Measurements from ENCODE around the gene GPSM1.
"Not testable (repeated sequence)": the region's sequence is repeated elsewhere in the genome, so short reads cannot be mapped to it uniquely, and the experiment has no call there.

GPSM1 gene

DNA sequence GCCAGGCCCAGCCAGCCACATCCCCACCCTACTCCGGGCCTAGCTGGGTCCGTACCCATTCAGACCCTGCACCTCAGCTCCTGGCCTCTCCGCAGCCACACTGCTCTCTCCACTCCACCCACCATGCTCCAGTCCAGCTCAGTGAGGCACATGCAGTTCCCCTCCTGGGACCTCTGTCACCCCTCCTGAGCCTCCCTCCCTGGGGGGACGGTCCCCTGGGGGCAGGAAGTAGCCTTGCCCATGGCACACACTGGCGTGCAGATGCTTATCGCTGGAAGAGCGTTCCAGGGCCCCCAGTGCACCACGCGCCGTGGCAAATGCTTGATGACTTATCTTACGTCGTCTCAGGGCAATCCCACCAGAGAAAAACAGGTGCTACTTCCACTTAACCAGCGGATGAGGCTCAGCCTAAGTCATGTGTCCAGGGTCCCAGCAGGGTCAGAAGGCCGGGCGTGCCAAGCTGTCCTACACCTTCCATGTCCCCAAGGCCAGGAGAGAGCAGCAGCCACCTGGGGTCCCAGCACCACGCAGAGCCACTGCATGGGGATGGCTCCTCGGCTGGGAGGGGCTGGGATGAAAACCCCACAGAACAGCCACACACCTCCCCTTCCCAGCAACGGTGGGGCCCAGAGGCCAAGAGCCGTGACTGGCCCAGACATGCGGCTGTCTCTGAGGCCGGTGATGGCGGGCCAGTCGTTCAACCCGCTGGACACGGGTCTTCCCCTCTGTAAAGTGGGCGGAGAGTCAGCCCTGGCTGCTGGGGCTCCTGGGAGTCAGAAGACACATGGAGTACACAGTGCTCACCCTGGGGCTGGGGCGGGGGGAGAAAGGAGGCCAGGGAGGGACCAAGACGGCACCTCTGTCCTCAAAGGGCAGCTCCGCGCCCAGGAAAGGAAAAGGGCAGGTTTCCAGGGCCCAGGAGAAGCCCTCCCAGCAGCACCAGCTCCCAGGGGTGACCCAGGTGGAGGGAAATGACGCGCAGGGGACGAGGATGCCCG, 20.8 kb upstream of the GPSM1 start:
- no peak for DNase-seq

DNA sequence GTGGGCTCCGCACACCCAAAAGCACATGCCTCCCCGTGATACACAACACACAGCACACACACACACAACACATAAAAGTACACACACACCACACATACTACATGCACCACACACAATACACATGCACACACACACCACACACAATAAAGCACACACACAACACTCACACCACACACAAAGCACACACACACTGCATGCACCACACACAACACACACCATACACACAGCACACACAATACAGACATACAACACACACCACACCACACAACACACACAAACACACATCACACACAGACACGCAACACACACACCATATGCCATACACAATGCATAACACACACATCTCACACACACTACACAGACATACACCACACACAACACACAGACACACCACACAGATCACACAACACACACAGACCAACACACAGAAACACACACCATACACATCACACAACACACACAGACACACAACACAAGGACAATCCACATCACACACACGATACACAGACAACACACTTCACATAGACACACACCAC, 20.1 kb upstream of the GPSM1 start:
- DNase-seq = no peak

DNA sequence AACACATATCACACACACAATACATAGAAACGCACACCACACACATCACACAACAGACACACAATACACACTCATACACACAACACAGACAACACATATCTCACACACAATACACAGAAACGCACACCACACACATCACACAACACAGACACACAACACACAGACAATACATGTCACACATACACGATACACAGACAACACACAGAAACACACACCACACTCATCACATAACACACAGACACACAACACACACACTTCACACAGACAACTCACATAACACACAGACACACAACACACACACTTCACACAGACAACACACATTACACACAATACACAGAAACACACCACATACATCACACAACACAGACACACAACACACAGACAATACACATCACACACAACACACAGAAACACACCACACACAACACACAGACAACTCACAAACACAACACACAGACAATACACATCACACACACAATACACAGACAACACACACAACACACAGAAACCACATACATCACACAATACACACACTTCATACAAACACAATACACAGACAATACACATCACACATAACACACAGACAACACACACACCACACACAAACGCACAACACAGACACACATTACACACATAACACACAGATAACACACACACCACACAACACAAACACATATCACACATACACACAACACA, 19.2 kb upstream of the GPSM1 start:
- DNase-seq = no peak

DNA sequence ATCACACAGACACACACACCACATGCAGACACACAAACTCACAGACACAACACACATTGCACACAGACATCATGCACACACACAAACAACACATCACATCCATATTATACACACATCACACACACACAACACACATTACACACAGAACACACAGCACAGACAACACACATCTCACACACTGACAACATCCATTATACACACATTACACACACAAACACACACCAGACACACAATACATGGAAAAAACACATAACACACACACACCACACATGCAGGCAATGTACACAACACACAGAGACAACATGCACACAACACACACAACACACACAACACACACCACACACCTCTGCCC, 18.7 kb upstream of the GPSM1 start:
- no peak for DNase-seq

DNA sequence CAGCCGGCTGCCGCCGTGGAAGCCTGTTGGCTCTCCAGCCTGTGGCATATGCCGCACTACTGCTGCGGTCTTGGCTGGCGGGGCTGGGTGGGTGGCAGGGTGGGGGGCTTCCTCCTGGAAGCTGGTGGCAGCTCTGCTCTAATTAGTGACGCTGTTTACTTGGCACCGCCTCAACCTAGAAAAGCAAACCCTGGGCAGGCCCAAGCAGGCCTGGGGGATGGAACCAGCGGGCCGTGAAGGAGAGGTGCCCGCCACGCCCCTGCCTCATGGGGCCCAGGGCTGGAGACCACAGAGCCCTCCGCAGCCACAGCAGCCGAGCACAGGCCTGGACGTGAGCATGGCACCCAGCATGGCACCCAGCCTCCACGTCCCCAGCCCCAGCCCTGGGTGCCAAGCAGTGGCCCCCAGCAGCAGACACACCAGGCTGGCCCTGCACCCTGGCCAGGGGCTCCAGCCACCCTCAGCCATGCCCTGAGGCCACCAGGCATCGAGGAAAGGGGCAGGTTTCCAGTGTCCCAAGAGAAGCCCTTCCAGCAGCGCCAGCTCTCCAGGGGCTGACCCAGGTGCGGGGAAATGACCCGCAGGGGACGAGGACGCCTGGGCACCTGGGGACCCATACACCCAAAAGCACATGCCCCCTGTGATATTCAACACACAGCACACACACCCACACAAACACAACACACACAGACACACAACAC, 18.1 kb upstream of the GPSM1 start:
- DNase-seq = no peak

DNA sequence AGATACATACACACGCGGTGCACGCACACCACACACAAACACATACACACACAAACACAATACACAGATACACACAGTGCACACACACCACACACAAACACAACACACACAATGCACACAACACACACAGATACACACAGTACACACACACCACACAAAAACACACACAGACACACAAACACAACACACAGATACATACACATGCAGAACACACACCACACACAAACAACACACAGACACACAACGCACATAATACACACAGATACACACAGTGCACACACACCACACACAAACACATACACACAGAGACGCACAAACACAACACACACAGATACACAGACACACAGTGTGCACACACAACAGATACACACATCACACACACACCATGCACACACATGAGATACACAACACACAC, 17.5 kb upstream of the GPSM1 start:
- no peak for DNase-seq

DNA sequence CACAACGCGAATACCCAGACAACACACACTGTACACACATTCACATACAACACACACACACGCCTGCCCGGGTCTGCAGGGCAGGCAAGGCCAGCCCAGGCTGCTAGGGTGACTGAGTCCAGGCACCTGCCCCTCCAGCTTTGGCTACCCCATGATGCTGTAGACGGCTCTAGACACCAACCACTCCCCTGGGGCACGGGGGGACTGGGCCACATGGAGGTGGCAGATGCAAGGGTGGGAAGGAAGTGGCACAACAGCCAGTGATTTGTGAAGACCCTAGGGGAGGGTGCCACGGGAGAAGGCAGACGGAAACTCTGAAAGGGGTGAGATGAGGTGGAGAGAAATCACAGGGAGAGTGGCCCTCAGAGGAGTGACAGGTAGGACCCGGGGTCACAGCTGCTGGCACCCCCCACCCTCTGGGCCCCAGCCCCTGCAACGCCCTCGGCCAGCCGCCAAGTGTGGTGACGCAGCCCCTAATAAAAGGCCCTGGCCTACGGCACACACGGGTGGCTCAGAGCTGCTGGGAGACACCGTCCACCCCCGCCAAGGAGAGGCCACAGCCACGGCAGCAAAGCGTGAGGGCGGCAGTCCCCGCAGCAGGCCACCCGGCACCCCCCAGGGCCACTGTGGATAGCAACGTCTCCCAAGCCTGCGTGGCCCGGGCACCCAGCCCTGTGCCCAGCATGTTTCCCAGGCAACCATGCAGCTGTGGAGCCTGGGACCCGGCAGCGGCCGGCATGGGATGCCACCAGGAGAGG, 16.9 kb upstream of the GPSM1 start:
- no peak for DNase-seq

DNA sequence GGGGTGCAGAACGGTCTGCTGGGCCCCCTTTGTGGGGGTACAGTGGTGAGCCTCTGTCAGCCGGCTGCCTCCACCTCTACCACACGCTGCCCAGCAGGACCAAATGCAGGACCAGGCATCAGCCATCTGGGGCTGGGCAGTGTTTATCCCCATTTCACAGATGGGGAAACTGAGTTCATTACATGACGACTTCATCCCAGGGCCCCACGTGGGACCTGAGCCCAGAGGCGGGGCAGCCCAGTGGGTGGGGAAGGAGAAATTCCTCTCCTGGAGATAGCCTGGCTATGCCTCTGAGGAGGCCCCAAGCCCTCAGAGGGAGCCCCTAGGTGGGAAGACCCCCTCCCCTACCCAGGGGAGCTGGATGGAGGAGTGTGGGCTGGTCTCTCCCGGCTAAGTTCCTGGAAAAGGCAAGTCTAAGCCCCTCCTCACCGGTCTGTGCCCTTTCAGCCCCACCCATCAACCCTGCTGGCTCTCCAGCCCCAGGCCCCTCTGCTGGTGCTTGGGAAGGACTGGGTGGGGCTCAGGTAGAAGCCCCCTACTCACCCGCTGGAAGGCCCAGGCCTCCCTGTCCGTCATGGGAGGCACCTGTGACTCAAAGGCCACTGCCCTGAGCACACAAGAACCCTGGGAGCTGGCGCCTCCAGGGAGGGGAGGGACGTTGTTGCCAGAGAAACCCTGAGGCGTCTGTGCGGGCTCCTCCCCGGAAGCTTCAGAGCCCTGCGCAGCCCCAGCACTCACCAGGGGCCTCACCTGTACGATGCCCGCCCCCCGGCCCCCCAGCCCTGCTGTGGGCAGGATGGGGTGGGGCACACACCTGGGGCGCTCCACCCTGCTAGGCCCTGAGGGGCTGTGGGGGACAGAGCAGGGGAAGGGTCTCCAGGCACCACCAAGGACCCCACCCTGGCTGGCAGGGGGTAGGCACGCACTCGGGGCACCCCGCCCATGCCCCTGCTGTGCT, 16.0 kb upstream of the GPSM1 start:
- no peak for DNase-seq

DNA sequence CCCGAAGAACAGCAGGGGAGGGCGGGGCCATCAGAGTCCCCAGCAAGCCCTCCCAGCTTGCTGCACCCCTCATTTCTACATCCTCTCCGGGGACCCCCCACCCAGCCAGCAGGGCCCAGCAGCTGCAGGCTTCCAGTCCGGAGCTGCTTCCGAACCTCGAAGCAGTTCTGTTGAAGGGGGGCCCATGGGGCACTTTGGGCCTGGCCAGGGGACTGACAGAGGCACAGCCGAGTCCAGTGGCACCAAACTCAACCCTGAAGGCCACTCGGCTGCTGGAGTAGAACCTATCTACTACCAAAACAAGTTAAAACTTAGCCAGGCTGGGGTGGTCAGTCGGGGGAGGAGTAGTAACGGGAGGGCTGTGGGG, 15.3 kb upstream of the GPSM1 start:
- no peak for DNase-seq

DNA sequence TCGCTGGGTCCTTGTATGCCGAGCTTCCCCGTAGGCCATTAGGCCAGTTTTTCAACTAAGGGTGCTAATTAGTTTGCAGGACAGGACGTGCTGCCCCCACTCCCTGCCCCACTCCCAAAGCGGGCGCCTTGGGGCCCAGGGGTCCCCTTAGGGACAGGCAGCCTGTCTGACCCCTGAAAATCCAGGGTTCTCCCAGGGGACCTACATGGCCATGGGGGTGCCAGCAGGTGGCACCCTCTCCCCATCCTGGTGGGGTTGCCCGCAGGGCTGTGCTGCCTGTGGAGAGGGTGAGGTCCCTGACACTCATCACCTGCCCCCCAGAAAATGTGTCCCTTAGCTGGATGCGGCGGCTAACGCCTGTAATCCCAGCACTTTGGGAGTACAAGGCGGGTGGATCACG, 14.9 kb upstream of the GPSM1 start:
- DNase-seq = peak; percentile 72

DNA sequence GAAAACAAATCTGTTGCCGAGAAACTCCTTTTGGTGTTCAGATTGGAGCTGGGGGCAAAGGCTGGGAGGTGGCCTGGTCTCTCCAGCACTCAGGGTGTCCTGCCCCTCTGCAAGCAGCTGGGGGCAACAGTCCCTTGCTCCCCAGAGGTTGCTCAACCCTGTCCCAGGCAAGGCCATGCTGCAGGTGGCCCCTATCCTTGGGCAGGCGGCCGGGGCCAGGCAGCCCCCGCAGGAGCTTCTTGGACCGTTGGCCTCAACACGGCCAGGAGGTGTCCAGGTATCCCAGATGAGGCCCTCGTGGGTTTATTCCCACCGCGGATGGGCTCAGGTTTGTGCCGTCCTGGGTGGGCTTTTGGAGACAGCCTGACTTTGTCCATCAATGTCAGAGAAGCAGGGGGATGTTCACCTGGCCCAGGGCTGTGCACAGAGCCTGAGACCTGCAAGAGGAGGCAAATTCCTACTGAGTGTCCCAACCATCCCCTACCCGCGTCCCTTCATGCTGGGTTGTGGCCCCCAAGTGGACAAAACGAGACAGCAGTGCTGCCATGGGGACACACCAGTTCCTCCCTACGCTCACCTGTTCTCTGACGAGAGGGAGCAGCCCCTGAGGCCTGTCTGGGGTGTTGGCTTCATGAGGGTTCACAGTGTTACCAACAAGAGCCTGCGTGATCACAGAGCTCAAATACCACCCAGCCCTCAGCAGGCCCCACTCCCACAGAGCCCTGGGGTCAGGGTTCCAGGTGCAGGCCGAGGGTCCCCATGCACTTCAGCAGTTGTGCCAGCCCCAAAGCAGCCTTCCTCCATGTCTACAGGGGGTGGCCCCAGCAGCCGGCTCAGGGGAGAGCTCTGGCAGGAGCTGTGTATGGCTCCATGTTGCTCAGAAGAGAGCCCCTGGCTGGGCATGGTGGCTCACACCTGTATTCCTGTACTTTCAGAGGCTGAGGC, 14.0 kb upstream of the GPSM1 start:
- DNase-seq = no peak

DNA sequence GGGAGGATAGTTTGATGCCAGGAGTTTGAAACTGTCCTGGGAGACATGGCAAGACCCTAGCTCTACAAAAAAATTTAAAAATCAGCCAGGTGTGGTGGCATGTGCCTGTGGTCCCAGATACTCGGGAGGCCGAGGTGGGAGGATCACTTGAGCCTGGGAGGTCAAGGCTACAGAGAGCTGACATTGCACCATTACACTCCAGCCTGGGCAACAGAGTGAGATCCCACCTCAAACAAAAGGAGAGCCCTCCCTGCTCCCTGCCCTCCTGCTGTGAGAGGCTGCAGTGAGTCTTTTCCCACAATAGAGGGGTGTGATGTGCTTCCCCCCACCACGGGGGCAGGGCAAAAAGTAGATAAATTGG, 13.3 kb upstream of the GPSM1 start:
- no peak for DNase-seq

DNA sequence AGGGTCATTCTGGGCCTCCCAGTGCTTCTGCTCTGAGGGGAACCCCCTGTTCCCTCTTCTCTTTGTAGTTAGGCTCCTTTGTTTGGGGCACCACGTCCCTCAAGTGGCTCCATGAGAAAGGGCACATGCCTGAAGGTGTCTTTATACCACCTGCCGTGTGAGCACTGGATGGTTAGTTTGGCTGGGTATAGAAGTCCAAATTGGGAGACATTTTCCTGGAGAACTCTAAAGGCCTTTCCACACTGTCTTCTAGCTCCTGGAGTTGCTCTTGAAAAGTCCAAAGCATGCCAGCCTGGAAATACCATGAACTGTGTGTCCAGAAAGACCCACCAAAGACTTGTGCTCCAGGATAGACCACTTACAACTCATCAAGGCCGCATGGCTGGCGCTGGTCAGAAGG, 12.4 kb upstream of the GPSM1 start:
- no peak for DNase-seq

DNA sequence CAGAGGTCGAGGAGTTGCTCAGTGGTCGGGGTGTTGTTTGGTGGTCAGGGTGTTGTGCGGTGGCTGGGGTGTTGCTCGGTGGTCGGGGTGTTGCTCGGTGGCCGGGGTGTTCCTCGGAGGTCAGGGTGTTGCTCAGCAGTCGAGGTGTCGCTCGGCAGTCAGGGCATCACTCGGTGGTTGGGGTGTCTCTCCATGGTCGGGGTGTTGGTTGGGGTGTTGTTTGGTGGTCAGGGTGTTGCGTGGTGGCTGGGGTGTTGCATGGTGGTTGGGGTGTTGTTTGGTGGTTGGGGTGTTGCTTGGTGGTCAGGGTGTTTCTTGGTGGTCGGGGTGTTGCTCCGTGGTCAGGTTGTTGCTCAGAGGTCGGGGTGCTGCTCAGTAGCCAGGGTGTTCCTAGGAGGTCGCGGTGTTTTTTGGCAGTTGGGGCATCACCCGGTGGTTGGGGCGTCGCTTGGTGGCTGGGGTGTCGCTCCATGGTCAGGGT, 11.0 kb upstream of the GPSM1 start:
- no peak for DNase-seq

DNA sequence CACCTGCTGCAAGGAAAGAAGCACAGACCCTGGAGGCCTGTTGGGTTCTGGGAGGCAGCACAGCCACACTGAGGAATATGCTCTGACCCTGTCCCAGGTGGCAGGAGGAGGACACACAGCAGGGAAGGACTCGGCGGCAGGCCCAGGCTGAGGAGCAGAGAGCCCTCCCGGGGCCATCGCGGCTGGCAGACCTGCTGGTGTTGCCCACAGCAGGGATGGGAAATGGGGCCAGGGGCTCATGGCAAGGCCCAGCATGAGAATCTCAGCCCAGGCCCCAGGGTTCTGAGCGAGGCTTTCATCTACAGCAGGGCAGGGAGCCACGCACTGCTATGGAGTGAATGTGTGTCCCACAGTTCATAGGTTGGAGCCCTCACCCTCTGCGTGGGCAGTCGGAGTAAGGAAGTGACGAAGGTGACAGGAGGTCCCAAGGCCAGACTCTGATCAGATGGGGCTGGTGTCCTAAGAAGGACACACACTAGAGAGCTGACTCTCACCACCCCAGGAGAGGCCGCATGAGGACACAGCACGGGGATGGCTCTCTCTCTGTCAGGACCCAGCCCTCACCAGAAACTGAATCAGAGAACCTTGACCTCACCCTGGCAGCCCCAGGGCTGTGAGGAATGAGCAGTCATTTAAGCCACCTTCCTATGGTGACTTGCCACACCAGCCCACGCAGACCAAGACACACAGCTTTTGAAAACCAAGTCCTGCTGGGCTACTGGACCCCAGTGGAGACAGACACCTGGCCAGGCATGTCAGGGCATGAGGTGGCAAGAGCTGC, 10.3 kb upstream of the GPSM1 start:
- no peak for DNase-seq

DNA sequence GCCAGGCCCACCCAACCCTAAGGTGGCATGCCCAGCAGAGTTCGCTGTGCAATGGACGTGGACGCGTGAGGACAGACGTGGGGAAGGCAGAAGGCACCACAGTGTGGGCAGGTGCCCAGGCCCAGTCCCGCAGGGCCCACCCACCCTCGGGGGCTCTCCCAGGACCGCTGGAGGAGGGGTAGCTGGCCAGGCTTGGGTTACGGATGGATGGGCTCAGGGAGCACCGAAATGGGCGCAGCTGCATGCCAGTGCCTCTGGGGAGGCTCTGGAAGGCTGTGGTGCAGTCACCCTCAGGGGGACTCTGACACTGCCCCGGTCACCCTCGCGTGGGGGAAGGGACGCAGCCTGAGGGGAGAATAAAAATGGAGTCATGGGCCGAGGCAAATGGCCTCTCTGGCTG, 9.6 kb upstream of the GPSM1 start:
- DNase-seq = no peak

DNA sequence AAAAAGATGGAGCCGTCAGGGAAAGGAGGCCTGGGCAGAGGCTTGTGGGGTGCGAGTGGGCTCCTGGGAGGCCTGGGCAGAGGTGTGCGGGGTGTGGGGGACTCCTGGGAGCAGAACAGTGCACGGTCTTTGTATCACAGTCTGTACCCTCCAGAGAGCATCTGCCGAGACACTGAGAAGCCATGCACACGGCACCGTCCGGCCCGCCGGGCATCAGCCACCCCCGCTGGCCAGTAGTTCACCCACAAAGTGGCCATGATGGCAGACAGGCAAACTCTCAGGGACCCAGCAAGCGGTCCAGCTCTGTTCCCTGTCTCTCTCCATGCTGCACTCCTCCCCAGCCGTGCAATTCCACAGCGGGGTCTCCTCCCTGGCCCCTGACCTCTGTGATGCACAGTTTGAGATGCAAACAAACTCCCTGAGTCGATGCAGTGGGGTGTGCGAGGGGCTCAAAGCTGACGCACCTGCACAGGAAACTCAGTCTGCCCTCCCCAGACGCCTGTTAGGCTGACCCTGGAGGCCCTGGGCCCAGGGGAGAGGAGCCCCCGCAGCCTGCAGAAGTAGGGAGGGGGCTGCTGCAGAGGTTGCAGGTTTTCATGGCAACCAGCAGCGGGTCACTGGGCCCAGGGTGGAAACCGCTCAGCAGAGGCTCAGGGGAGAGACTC, 9.1 kb upstream of the GPSM1 start:
- DNase-seq = no peak

DNA sequence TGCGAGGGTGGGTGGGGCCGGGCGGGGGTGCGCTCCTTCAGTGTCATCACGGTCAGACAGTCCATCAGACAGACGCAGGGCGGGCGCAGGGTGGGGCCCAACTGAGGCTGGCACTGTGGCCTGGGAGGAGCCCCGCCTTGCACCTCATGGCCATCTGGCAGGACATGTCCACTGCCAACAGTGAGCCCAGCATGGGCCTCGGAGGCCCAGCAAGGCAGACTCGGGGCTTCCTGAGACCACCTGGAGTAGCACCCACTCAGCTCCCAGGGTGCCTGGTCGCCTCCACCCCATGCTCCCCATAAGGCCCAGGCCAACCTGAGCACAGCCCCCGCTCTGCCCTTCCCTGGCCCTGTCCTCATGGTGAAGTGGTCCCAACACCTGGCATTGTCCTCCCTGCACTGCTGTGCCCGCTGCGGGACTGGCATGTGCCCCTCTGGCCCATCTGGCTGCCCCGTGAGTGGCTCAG, 8.5 kb upstream of the GPSM1 start:
- no peak for DNase-seq

DNA sequence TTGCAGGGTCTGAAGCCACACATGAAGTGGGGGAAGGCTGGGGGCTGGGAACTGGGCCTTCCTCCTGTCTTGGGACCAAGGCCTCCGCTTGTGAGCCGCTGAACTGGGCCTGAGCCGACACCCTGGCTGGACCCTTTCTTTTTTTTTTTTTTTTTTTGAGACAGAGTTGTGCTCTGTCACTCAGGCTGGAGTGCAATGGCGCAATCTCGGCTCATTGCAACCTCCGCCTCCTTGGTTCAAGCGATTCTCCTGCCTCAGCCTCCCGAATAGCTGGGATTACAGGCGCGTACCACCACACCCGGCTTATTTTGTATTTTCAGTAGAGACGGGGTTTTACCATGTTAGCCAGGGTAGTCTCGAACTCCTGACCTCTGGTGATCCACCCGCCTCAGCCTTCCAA, 8.1 kb upstream of the GPSM1 start:
- DNase-seq = not testable (repeated sequence)

All from activated CD8-positive, alpha-beta memory T cell treated with anti-CD3 and anti-CD28 coated beads for 24 hours (primary cell).